ENCODE measurements around the gene PLA2R1.
"Not testable (repeated sequence)": the region's sequence is repeated elsewhere in the genome, so short reads cannot be mapped to it uniquely, and the experiment has no call there.

Gene PLA2R1

GRCh38 chr2:159996792-159997546 lies 65.4 kb downstream of the PLA2R1 start:
- no peak for FAIRE-seq
- no peak for DNase-seq (ENCODE audit: insufficient read length, low spot score)
- TF ChIP-seq POLR2A (IDR thresholded peaks at IDR 0.05; ENCODE audit: low read depth, low read length) = no peak

- no peak for FAIRE-seq
- no peak for DNase-seq (ENCODE audit: insufficient read length, low spot score)
- no peak for TF ChIP-seq POLR2A (IDR thresholded peaks at IDR 0.05; ENCODE audit: low read depth, low read length)
Observed at GRCh38 chr2:159995038-159995437, 67.4 kb downstream of the PLA2R1 start.

- DNase-seq (ENCODE audit: insufficient read length, low spot score) (no peak), FAIRE-seq (no peak)
- TF ChIP-seq POLR2A (IDR thresholded peaks at IDR 0.05; ENCODE audit: low read depth, low read length) = no peak
Observed at GRCh38 chr2:159989249-159989648, 73.2 kb downstream of the PLA2R1 start.

- no peak for FAIRE-seq
Observed at GRCh38 chr2:159988412-159988970, 73.9 kb downstream of the PLA2R1 start.

GRCh38 chr2:159987181-159987580 lies 75.2 kb downstream of the PLA2R1 start:
- TF ChIP-seq POLR2A (IDR thresholded peaks at IDR 0.05; ENCODE audit: low read depth, low read length) = no peak
- FAIRE-seq (no peak), DNase-seq (ENCODE audit: insufficient read length, low spot score) (no peak)

More at GRCh38 chr2:159988412-159988970, 73.9 kb downstream of the PLA2R1 start:
- no peak for TF ChIP-seq POLR2A (IDR thresholded peaks at IDR 0.05; ENCODE audit: low read depth, low read length)
- DNase-seq (ENCODE audit: insufficient read length, low spot score) = no peak

GRCh38 chr2:159985656-159986055 lies 76.8 kb downstream of the PLA2R1 start:
- TF ChIP-seq POLR2A (IDR thresholded peaks at IDR 0.05; ENCODE audit: low read depth, low read length) = no peak
- DNase-seq (ENCODE audit: insufficient read length, low spot score) (no peak), FAIRE-seq (no peak)

GRCh38 chr2:159984034-159984433 lies 78.4 kb downstream of the PLA2R1 start:
- no peak for FAIRE-seq
- no peak for DNase-seq (ENCODE audit: insufficient read length, low spot score)
- TF ChIP-seq POLR2A (IDR thresholded peaks at IDR 0.05; ENCODE audit: low read depth, low read length) = no peak

GRCh38 chr2:159982842-159983785 lies 79.3 kb downstream of the PLA2R1 start:
- DNase-seq (ENCODE audit: insufficient read length, low spot score) = no peak
- no peak for FAIRE-seq
- no peak for TF ChIP-seq POLR2A (IDR thresholded peaks at IDR 0.05; ENCODE audit: low read depth, low read length)

- FAIRE-seq = peak; percentile 41
- TF ChIP-seq POLR2A (IDR thresholded peaks at IDR 0.05; ENCODE audit: low read depth, low read length) = no peak
Observed at GRCh38 chr2:159982270-159982669, 80.1 kb downstream of the PLA2R1 start.

GRCh38 chr2:159976527-159977160 lies 85.8 kb downstream of the PLA2R1 start:
- DNase-seq (ENCODE audit: insufficient read length, low spot score) (no peak), FAIRE-seq (no peak)
- TF ChIP-seq POLR2A (IDR thresholded peaks at IDR 0.05; ENCODE audit: low read depth, low read length) = no peak

More at GRCh38 chr2:159982270-159982669, 80.1 kb downstream of the PLA2R1 start:
- peak; percentile 5 for DNase-seq (ENCODE audit: insufficient read length, low spot score)

GRCh38 chr2:159973325-159973724 lies 89.1 kb downstream of the PLA2R1 start:
- FAIRE-seq (no peak), DNase-seq (ENCODE audit: insufficient read length, low spot score) (no peak)
- no peak for TF ChIP-seq POLR2A (IDR thresholded peaks at IDR 0.05; ENCODE audit: low read depth, low read length)

- FAIRE-seq (no peak), DNase-seq (ENCODE audit: insufficient read length, low spot score) (no peak)
- no peak for TF ChIP-seq POLR2A (IDR thresholded peaks at IDR 0.05; ENCODE audit: low read depth, low read length)
Observed at GRCh38 chr2:159971365-159972152, 90.9 kb downstream of the PLA2R1 start.

- FAIRE-seq; DNase-seq (ENCODE audit: insufficient read length, low spot score): not testable (repeated sequence)
Observed at GRCh38 chr2:159970548-159970947, 91.9 kb downstream of the PLA2R1 start.
